ENCODE results near the gene LRRC15. TPM values are rescaled to one million over a fixed set of nuclear protein-coding genes. Genes with fewer than 3 reads are reported as not detected.

LRRC15 gene
- total RNA-seq, 2 experiments from 2014 or later = not detected

GRCh38 chr3:194348354-194348753, 21.2 kb downstream of the LRRC15 start:
- no peak for TF ChIP-seq EZH2phosphoT487 (IDR thresholded peaks at IDR 0.05; ENCODE audit: borderline replicate concordance, low read depth, low read length)
- no peak for TF ChIP-seq CTCF (conservative IDR thresholded peaks at IDR 0.05; ENCODE audit: low read length)
- H3K36me3 ChIP-seq (ENCODE audit: insufficient read depth, low read length) = no peaks in the 10 kb centered on the region
- ChIA-PET CTCF (ENCODE audit: unreplicated experiment) (no interaction called here), POLR2A (no interaction called here)
- H3K79me2 ChIP-seq (ENCODE audit: insufficient read depth, low read depth, low read length) = no peaks in the 10 kb centered on the region
- intact Hi-C loops (cut with micrococcal nuclease; ENCODE audit: unreplicated experiment) = no loop called here
- no peaks in the 10 kb centered on the region for H4K20me1 ChIP-seq (ENCODE audit: insufficient read depth, low read length)
- H3K27ac ChIP-seq (ENCODE audit: low read depth, low read length, poor library complexity, severe bottlenecking) = no peak overlapping the region
- no peak for DNase-seq (ENCODE audit: low spot score)
- no peak overlapping the region for H3K4me3 ChIP-seq (ENCODE audit: low read depth, low read length, poor library complexity, severe bottlenecking)
- H3K4me2 ChIP-seq (ENCODE audit: low read length) = no peak overlapping the region
- no peaks in the 10 kb centered on the region for H3K4me1 ChIP-seq (ENCODE audit: insufficient read depth, low read length, poor library complexity, severe bottlenecking)
- H3K9me2 ChIP-seq (ENCODE audit: insufficient read depth, low read length) = no peaks in the 10 kb centered on the region
- no TSS peak for BruUV-seq (replicated peaks)
- H2AFZ ChIP-seq (ENCODE audit: low read length) = no peak overlapping the region
- no peaks in the 10 kb centered on the region for H3K9me3 ChIP-seq (ENCODE audit: low read length)

GRCh38 chr3:194346621-194347020, 22.9 kb downstream of the LRRC15 start:
- CTCF ChIA-PET (ENCODE audit: unreplicated experiment) = no interaction called here
- no peak overlapping the region for H3K4me3 ChIP-seq (ENCODE audit: low read depth, low read length, poor library complexity, severe bottlenecking)
- H2AFZ ChIP-seq (ENCODE audit: low read length) = no peak overlapping the region
- no TSS peak for BruUV-seq (replicated peaks)
- no peaks in the 10 kb centered on the region for H4K20me1 ChIP-seq (ENCODE audit: insufficient read depth, low read length)
- no peaks in the 10 kb centered on the region for H3K9me2 ChIP-seq (ENCODE audit: insufficient read depth, low read length)
- intact Hi-C loops (cut with micrococcal nuclease; ENCODE audit: unreplicated experiment) = no loop called here
- no peak overlapping the region for H3K4me2 ChIP-seq (ENCODE audit: low read length)
- H3K4me1 ChIP-seq (ENCODE audit: insufficient read depth, low read length, poor library complexity, severe bottlenecking) = no peaks in the 10 kb centered on the region
- POLR2A ChIA-PET = interaction anchor here (1.4 kb wide), 1 partner anchor 9 kb away, joined by 4 read pairs; no protein-coding TSS in a partner anchor
- no peaks in the 10 kb centered on the region for H3K79me2 ChIP-seq (ENCODE audit: insufficient read depth, low read depth, low read length)
- no peak for TF ChIP-seq CTCF (conservative IDR thresholded peaks at IDR 0.05; ENCODE audit: low read length)
- no peak for TF ChIP-seq EZH2phosphoT487 (IDR thresholded peaks at IDR 0.05; ENCODE audit: borderline replicate concordance, low read depth, low read length)
- DNase-seq (ENCODE audit: low spot score) = no peak
- H3K9me3 ChIP-seq (ENCODE audit: low read length) = no peaks in the 10 kb centered on the region
- H3K27ac ChIP-seq (ENCODE audit: low read depth, low read length, poor library complexity, severe bottlenecking) = no peak overlapping the region
- no peaks in the 10 kb centered on the region for H3K36me3 ChIP-seq (ENCODE audit: insufficient read depth, low read length)

- Histone ChIP-seq H4K20me1 (ENCODE audit: insufficient read depth, low read length) (no peaks in the 10 kb centered on the region), H3K36me3 (ENCODE audit: insufficient read depth, low read length) (no peaks in the 10 kb centered on the region), H2AFZ (ENCODE audit: low read length) (no peak overlapping the region), H3K4me1 (ENCODE audit: insufficient read depth, low read length, poor library complexity, severe bottlenecking) (no peaks in the 10 kb centered on the region), H3K9me3 (ENCODE audit: low read length) (no peaks in the 10 kb centered on the region), H3K27ac (ENCODE audit: low read depth, low read length, poor library complexity, severe bottlenecking) (no peak overlapping the region), H3K9me2 (ENCODE audit: insufficient read depth, low read length) (no peaks in the 10 kb centered on the region), H3K79me2 (ENCODE audit: insufficient read depth, low read depth, low read length) (no peaks in the 10 kb centered on the region), H3K4me2 (ENCODE audit: low read length) (no peak overlapping the region), H3K4me3 (ENCODE audit: low read depth, low read length, poor library complexity, severe bottlenecking) (no peak overlapping the region)
- POLR2A ChIA-PET = interaction anchor here (0.5 to 1.4 kb wide), 2 partner anchors 10 to 648 kb away, joined by 4 to 5 read pairs; no protein-coding TSS in a partner anchor
- intact Hi-C loops (cut with micrococcal nuclease; ENCODE audit: unreplicated experiment) = no loop called here
- TF ChIP-seq EZH2phosphoT487 (IDR thresholded peaks at IDR 0.05; ENCODE audit: borderline replicate concordance, low read depth, low read length) = no peak
- no TSS peak for BruUV-seq (replicated peaks)
- CTCF ChIA-PET (ENCODE audit: unreplicated experiment) = no interaction called here
- no peak for DNase-seq (ENCODE audit: low spot score)
Measured at GRCh38 chr3:194346035-194346434, 23.5 kb downstream of the LRRC15 start.
